Jurkat, Clone E6-1 (cell line): ENCODE data around the gene IQCH.
A peak's percentile ranks its signal among the peaks of the same experiment; 100 is the strongest.

ENCODE experiments used
- DNase-seq: peaks from one replicate; pipeline ENCODE4 v3.0.0-alpha.2; 2011; ENCODE audit warnings: low read depth, low spot score
- H3K4me3 ChIP-seq: 2 replicates; pipeline ENCODE4 v1.5.1; 2011; ENCODE audit warnings: mild to moderate bottlenecking, low read length, control low read depth, moderate library complexity

Gene IQCH

GRCh38 chr15:67509918-67510317 is 255.3 kb downstream of the IQCH start:
- DNase-seq: no peak
- H3K4me3 ChIP-seq: no peak overlapping the region

DNA sequence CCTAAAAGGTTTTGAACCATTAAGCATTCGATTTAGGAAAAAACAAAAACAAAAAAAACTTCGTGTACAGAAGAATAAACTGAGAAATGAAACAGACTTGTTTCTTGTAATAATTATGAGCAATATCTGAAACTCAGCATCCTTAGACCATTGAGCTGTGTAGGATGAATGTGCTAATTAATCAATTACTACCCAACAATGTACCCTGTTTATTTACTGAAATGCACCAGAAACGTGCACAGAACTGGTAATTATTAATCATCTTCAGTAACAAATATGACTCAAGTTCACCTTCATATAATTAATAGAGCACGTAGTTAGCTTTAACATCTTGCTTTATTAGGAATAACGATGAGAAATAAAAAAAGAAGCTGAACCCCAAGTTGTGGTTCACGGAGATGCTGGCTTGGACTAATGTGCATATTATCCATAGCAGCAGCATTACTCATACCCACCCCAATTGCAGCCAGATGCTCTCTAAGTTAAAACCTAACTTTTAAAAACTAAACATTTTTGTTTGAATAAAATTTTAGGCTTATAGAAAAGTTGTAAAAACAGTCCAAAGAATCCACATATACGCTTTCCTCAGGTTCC is 256.1 kb downstream of the IQCH start:
- DNase-seq: no peak
- H3K4me3 ChIP-seq: no peak overlapping the region

- H3K4me3 ChIP-seq: no peak overlapping the region
- no peak for DNase-seq
These were observed 257.0 kb downstream of the IQCH start for GRCh38 chr15:67511606-67512005.

- H3K4me3 ChIP-seq: no peak overlapping the region
- no peak for DNase-seq
These were observed 257.6 kb downstream of the IQCH start for GRCh38 chr15:67512140-67512539.

GRCh38 chr15:67512933-67513714 is 258.5 kb downstream of the IQCH start:
- H3K4me3 ChIP-seq: no peak overlapping the region
- DNase-seq: no peak

DNA sequence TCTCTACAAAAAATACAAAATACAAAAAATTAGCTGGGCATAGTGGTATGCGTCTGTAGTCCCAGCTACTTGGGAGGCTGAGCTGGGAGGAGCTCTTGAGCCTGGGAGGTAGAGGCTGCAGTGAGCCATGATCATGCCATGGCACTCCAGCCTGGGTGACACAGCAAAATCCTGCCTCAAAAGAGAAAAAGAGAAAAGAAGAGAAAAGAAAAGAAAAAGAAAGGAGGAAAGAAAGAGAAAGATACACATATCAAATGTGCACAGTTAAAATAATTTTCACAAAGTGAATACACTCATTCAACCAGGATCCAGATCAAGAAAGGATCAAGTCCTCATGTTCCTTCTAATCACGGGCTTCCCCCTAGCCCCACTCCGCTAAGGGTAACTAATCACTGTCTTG is 260.5 kb downstream of the IQCH start:
- no peak for DNase-seq

GRCh38 chr15:67515557-67515956 is 261.0 kb downstream of the IQCH start:
- DNase-seq: no peak
- no peak overlapping the region for H3K4me3 ChIP-seq

More for the DNA sequence above, 260.5 kb downstream of the IQCH start:
- no peak overlapping the region for H3K4me3 ChIP-seq

DNA sequence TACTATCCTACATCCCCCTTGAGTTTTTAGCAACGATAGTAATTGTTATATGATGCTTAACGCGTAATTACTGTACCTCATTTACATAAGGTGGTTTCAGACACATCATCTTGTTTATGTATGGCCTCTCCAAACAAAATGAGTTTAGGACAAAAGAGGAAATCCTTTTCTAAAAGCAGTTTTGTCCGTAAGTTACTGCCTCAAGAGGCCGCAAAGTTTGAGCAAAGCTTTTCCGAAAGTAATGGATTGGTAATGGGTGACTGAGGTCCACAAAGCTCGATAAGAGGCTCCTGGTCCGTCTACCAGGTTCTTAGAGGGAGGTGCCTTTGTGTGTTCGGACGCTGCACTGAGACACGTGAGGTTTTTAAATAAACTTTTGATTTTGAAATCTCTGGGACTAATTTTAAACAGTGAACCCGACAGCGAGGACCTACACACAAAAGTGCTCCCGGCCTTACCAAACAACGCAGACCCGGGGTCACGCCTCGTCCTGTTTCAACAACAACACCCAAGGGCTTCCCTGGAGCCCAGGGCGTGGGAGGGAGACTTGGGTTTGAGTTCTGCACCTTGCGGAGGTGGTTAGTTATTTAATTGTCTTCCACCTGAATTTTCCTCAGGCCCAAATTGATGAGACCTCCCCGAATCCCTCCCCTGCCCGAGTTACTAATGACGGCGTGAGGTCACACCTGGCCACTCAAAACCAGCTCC is 265.9 kb downstream of the IQCH start:
- H3K4me3 ChIP-seq: peak overlapping the region; percentile 89
- DNase-seq: no peak

- peak; percentile 64 for DNase-seq
- H3K4me3 ChIP-seq: peak within 1 kb of the TSS; percentile 89
These were observed 266.6 kb downstream of the IQCH start, which contains the start of gene C15orf61 for GRCh38 chr15:67521029-67521782. Gene C15orf61 (plus strand): TSS chr15:67521131. CDS start chr15:67521249, 118 bp downstream.

DNA sequence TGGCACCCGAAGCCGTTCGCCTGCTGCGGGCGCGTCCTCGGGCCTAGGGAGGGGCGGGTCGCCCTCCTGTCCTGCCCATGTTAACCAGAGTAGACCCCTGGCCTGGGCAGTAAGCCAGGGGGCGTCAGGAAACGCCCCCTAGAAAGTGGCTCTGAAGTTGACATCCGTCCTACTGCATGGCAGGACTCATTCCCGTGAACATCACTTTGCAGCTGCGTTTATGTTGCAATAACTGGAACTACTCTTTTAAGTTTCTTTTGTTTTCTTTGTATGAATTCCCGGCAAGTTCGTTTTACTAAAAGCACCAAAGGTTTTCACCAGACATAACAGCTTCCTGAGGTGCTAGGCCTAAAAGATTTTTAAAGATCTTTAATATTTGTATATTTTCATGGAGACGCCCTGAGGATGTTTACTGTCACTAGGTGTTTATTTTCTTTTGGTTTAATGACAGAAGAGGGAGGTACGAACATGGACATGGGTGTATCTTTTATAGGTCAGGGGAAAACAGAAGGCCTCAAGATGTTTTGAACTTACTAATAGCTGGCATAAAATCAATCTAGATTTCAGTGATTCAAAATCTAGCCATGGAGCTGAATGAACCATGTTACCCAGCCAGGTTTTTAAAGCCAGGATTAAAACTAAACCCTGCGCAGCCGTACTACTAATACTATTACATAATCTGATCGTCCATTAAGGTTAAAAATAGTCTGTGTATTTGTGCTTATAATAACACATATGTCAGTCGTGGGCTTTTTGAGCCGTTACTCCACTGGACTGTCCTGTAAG is 267.4 kb downstream of the IQCH start:
- DNase-seq: no peak

DNA sequence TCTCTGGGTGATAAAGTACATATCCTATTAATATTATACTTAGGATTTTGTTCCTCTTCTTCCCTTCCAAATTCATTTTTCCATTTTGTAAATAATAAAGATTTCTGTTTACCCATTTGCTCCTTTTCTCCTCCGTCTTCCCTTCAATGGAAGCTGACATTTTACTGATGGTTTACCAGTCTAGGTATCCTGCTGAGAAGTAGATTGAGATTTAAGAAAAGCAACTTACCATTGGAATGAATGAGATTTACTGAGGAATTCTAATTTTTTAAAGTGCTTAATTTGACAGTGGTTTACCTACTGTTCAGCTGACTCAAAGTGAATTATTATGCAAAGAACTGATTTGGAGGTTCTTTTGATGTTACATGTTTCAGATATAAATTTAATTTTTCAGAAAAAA is 268.7 kb downstream of the IQCH start:
- H3K4me3 ChIP-seq: no peak overlapping the region
- no peak for DNase-seq

More for the DNA sequence above, 267.4 kb downstream of the IQCH start:
- H3K4me3 ChIP-seq: peak overlapping the region; percentile 89

- DNase-seq: no peak
These were observed 269.6 kb downstream of the IQCH start for GRCh38 chr15:67524235-67524634.

DNA sequence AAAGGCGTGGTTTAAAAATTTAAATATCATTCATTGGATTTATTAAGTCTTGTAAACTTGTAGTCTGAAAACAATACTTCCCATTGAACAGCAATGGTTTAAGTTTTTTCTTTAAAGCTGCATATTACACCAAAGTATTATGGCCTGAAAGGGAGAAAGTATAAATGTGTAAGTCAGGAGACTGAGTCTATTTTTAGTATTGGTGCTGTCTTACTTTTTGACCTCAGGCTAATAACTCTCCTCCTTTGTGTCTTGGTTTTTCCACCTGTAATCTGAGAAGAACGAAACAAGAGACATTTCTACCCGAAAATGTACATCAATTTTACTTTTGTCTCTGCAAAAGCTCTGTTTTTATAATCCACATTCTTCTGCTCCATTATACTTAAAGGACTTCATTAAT is 273.9 kb downstream of the IQCH start:
- DNase-seq: no peak
- no peak overlapping the region for H3K4me3 ChIP-seq

More at GRCh38 chr15:67524235-67524634, 269.6 kb downstream of the IQCH start:
- no peak overlapping the region for H3K4me3 ChIP-seq

DNA sequence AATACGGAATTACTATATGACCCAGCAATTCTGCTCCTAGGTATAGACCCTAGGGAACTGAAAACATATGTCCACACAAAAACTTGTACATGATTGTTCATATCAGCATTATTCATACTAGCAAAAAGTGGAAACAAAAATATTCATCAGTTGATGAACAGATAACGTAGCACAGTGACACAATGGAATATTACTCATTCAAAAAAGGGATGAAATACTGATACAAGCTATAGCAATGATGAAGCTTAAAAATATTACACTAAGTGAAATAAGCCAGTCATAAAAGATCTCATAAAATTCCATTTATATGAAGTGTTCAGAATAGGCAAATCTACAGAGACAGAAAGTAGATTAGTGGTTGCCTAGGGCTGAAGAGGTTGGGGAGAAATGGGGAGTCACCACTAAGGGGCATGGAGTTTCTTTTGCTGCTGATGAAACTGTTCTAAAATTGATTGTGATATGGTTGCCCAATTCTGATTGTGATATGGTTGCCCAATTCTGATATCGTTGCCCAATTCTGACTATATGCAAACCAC is 276.9 kb downstream of the IQCH start:
- H3K4me3 ChIP-seq: no peak overlapping the region
- DNase-seq: no peak

DNA sequence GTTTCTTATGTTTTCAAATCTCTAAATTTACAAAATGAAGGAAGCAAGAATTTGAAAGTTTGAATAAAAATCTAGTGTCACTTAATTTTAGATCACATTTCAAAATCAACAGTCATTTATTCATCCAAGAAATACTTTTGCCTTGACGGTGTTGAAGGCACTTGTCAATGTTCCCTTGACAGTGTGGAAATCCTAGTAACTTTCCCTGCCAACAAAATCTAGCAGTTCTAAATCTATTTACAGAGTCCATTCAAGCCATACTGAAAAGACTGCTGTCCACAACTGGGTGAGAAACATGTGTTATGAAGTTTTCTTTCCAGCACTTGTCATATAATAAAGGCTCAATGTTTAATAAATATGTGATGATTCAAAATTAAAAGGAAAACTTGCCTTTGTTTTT is 279.3 kb downstream of the IQCH start:
- DNase-seq: no peak
- H3K4me3 ChIP-seq: no peak overlapping the region

DNA sequence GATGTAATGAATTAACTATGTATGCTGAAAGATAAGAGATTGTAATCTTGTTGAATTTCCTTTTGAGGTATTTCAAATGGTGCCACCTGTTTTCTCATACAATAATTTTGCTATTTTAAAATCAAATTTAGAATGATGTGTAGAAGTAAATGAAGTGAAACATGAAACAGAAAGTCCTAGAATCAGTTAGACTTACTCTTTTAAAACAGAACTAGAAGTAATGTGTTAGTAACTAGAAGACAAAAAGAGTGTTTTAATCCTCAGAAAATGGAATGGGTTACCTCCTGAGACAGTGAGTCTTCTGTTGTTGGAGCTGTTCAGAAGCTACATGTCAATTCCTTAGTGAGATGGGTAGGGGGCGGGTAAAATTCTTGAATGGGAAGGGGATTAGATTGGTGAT is 279.8 kb downstream of the IQCH start:
- no peak overlapping the region for H3K4me3 ChIP-seq
- no peak for DNase-seq

DNA sequence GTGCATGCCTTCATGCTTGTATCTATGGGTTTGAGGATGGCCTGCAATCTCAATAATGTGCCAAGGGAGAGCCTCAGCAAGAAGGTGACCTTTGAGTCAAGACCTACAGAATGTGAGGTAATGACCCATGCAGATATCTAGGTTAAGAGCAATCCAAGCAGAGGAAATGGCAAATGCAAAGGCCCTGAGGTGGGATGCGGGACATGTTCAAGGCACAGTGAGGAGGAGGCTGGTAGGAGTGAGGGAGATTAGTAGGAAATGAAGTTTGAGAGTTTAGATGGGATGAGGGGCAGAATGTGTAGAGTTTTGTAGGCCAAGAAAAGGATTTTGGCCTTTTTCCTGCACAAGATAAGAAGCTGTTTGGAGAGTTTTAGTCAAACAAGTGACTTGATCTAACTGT is 283.2 kb downstream of the IQCH start:
- DNase-seq: no peak
- no peak overlapping the region for H3K4me3 ChIP-seq
